GM19240 (cell line): Measurements from ENCODE around the gene DNM1.

ENCODE experiments used
- DNase-seq: peaks from one replicate; pipeline ENCODE4 v3.0.0; 2011; ENCODE audit warnings: low spot score; ENCODE audit not compliant: insufficient read length

DNM1 gene

DNA sequence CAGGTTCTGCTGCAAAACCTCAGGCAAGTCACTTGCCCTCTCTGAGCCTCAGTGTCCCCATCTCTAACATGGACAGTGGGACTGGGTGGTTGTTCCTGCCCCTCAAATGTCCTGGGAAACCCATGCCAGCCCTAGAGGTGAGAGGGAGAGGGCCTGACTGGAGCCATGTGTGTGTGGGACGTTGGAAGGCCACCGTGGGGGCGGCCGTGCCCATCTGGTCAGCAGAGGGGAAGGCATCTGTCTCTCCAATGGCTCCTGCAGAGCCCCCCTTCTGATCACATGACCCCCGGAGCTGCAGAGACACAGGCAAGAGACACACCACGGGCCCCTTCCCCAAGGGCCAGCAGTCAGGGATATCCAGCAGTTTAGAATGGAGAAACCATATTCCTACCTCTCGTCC, 1.7 kb downstream of the DNM1 start:
- DNase-seq: no peak

DNA sequence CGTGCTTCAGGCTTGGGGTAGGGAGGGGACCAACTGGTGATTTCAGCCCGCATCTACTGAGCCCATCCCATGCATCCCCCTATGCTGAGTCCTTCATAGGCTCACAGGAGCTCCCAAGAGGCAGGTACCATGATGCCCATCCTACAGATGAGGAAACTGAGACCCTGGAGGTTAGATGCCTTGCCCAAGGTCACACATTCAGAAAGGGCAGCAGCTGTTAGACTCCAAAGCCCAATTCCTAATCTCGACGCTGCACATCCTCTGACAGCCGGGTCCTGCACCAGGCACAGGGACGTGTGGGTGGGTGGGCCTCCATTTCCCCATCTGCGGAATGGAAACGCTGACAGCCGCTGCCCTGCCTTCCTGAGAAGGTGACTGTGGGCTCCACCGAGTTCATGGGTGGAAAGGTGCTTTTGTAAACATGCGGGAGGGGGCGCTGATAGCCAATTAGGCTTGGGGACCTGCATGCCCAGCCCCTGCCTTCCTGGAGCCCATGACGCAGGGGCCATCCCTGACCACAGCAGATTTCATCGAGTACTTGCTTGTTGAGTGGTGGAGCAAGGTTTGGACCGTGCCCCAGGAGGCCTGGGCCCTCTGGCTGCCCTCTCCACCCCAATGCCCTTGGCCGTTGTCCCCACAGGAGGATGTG, 2.2 kb downstream of the DNM1 start:
- no peak for DNase-seq

- DNase-seq: no peak
These were observed 3.3 kb downstream of the DNM1 start for GRCh38 chr9:128206484-128206883.

- no peak for DNase-seq
These were observed 4.0 kb downstream of the DNM1 start for GRCh38 chr9:128206916-128207910.

GRCh38 chr9:128208386-128208785, 5.2 kb downstream of the DNM1 start:
- DNase-seq: no peak

- no peak for DNase-seq
These were observed 5.9 kb downstream of the DNM1 start for GRCh38 chr9:128208946-128209669.

DNA sequence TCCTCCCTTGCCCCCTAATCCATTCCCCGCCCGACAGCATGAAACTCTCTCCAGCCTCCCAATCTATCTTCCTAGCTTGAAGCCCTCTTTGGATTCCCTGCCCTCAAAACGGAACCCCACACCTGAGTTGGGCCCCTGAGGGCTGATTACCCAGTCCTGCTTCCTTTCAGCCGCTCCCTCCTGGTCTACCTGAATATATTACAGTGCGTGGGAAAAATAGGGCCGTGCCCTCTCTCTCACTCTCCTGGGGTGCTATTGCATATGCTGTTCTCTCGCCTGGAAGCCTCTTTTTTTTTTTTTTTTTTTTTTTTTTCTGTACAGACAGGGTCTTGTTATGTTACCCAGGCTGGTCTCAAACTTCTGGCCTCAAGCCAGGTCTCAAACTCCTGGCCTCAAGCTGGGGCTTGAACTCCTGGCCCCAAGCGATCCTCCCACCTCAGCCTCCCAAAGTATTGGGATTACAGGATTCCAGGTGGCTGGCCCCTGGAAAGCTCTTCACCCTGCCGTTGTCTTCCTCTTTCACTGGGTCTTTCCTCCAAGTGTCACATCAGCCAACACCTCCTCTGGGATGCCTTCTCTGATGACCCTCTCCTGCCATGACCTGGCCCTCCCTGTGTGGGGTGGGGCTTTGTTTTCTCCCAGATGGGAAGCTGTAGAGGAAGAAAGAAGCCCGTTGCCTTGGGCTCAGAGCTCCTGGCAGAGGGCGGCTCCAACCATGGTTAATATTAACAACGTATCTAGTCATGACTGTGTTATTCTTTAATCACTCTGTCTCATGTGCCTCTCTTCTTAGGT, 8.2 kb downstream of the DNM1 start:
- no peak for DNase-seq

GRCh38 chr9:128211981-128212281, 8.8 kb downstream of the DNM1 start:
- no peak for DNase-seq

- DNase-seq: no peak
These were observed 10.7 kb downstream of the DNM1 start for GRCh38 chr9:128213746-128214497.

GRCh38 chr9:128214571-128215490, 11.7 kb downstream of the DNM1 start:
- DNase-seq: no peak

DNA sequence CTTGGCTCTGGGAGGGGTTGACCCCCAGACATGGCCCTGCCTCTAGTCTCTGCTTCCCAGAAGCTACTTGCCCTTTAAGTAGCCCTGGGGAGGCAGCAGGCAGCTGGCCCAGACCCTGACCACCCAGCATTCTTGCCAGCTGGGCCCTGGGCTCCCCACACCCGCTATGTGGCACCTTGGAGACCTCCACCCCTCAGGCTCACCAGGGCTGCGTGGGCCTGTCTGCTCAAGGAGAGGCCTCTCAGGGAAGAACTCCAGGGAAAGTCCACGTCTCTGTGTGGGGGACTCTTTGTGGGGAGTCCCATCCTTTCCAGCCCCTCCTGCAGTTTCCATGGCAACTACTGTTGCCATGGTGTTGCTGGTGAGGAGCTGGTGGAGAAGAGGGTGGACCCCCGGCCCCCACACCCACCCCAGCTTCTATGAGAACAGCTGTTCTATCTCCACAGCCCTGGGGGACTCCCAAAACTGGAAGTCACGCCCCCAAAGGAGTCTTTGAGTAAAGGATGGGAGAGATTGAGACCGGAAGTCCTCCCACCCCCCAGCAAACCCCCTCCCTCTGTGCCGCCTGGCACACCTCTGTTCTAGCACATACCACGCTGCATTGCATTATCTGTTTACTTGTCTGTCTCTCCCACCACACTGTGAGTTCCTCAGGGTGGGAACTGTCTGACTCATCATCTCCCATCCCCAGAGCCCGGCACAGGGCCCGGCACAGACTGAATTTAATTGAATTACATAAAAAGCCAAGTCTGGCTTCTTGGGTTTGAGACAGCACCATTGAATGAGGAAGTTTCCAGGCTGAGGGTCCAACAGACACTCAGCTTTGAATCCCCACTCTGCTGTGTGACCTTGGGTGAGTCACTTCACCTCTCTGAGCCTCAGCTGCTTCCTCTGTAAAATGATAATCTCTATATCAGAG, 12.6 kb downstream of the DNM1 start:
- DNase-seq: no peak

DNA sequence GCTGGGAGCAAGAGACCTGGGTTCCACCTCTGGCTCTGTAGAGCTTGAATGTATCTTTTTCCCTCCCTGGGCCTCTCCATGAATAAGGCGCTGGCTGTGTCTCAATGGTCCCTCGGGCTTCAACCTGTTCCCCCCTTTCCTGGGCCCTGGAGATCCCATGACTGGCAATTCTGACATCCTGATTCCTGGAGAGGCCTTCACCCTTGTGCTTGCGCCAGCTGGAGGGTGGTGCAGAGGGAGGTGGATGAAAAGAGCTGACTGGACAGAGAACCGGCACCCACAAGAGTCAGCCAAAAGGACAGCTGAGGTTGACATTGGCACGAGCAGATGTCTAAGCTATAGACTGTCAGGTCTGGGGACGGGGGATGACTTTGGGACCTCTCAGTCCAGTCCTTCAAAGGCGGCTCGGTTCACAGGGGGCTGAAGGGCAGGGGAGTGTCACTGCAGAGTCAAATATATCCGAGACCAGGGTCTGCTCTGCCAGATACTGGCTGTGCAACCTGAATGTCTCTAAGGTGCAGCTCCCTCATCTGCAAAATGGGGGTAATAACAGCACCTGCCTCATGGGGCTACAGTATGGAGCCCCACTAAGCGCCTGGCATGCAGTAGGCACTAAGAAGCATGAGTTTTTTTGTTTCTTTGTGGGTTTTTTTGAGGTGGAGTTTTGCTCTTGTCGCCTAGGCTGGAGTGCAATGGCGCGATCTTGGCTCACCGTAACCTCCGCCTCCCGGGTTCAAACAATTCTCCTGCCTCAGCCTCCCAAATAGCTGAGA, 13.8 kb downstream of the DNM1 start:
- no peak for DNase-seq

DNA sequence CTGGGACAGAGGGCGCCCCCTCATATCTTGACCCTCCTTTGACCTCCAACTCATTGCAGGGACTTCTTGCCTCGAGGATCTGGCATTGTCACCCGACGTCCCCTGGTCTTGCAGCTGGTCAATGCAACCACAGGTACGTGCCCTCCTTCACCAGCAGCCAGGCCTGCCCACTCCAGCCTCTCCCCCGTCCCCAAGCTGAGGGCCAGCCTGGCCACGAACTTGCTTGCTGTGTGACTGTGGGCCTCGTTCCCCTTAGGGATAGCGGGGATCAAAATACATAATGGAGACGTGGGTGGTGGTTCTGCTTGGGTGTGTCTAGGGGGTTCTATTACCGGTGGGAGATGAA, 15.0 kb downstream of the DNM1 start:
- no peak for DNase-seq

- peak; percentile 94 for DNase-seq
These were observed 15.6 kb downstream of the DNM1 start for GRCh38 chr9:128218518-128219389.

DNA sequence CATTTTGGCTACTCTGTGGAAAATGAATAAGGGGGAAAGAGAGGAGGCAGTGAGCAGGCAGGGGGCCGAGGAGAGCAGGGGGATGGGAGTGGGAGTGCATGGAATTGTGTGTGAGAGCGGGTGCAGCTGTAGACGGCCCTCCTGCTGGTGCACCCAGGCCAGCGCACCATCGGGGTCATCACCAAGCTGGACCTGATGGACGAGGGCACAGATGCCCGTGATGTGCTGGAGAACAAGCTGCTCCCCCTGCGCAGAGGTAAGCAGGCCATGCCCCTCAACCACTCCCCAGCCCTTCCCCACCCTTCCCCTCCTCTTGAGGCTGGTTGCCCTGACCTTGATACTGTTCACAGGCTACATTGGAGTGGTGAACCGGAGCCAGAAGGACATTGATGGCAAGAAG, 16.7 kb downstream of the DNM1 start:
- DNase-seq: no peak

DNA sequence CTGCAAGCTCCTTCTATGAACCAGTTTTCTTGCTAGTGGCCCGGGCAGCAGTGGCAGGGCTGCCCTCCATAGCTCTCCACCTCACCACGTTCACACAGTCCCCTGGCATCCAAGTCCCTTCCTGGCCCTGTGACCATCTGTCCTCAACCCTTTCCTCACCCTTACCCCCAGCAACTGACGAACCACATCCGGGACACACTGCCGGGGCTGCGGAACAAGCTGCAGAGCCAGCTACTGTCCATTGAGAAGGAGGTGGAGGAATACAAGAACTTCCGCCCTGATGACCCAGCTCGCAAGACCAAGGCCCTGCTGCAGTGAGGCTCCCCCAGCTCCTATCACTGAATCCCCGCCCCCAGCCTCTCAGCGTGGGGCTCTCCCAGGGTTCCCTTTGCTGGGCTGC, 18.8 kb downstream of the DNM1 start:
- no peak for DNase-seq
